ENCODE data around the gene CHGA.

The CHGA gene, protein sequence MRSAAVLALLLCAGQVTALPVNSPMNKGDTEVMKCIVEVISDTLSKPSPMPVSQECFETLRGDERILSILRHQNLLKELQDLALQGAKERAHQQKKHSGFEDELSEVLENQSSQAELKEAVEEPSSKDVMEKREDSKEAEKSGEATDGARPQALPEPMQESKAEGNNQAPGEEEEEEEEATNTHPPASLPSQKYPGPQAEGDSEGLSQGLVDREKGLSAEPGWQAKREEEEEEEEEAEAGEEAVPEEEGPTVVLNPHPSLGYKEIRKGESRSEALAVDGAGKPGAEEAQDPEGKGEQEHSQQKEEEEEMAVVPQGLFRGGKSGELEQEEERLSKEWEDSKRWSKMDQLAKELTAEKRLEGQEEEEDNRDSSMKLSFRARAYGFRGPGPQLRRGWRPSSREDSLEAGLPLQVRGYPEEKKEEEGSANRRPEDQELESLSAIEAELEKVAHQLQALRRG

DNA sequence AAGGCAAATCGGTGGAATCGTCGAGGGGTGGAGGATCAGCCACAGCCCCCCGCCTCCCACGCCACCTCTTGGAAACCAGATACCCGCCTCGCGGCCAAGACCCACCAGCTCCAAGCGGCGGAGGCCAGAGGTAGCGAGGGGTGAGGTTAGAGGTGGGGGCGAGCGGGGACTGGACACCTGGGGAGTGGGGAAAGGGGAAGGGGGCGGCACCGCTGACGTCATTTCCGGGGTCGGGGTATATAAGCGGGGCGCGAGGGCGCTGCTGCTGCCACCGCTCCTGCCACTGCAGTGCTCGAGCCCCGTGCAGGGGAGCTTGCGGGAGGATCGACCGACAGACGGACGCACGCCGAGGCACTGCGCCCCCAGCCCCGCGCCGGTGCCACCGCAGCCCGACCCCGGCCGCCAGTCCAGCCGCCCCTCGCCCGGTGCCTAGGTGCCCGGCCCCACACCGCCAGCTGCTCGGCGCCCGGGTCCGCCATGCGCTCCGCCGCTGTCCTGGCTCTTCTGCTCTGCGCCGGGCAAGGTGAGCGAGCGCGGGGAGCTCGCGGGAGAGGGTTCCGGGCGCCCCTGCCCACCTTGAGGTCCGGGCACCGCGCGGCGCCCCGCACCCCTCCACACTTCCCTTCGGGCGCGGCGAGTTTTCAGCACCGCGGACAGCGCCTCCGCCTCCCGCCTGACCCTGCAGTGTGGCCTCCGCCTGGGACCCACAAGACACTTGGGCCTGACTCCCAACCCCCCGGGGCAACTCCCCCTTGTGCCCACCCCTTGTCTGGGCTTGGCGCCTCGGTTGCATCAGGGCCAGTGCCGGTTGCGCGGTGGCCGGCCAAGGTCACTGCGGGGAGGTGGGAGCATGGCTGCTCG is at the start of gene CHGA:
Gene CHGA (plus strand): TSS at position 268 of the 861 bp plus-strand sequence. CDS start 210 bp downstream, at position 478.
- peak; percentile 37 for DNase-seq (ENCODE audit: low read depth)

DNA sequence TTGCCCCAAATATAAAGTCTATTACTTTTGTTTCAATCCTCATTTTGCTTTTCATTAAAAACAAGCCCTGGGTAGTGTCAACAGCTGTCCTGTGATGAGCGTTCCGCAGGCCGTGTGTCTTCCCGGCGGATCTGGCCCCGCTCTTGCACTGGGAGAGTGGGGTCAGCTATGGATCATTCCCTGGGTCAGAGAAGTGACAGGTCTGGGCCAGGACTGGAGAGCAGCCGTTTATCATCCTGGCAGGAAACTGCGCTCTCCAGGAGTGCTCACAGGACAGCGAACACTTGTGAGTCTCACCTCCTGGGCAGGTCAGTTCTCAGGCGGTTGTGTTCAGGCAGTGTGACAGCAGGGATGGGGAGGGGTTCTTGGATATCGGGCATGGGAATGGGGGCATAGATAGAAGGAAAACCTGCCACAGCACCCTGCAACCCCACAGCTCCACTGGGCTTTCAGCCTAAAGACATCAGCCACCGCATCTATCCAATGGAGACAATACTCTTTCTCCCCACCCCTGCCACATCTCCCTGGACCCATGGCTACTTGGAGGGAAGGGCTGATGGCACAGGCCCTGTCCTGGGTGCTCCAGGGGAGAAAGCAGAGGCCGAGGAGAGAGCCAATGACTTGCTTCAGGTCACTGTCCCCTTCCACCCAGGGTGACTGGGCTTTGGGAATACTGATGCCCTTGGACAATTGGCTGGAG is 47.8 kb upstream of the CHGA start:
- no peak for DNase-seq (ENCODE audit: low read depth)

DNA sequence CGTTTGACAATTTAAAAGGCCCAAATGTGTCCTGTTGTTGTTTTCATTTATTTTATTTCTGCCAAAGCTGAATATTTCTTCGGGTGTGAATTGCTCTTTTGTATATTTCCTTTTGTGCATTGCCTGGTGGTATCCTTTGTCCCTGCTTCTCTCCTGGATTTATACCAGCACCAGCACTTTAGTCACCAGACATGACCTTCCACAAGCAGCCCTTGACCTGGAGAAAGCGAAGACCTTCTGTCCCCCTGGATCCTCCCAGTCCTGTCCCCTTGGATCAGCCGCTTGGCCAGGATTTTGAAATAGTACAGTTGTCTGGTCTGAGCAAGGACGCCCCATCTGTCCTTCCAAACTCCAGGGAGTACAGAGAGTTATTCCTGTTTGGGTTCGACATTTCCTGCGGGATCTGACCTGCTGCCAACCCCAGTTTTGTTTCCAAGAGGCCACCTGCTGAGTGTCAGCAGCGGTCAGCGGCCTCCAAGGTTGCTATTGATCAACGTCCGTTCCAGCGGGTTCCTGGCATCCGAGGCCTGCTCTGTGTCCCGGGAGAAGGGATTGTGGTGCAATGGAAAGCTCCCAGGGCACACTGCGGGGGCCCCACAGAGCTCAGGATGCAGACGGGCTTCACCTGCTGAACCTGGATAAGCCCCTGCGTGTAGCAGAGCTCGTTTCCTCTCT is 45.1 kb upstream of the CHGA start:
- DNase-seq (ENCODE audit: low read depth), result no peak

DNA sequence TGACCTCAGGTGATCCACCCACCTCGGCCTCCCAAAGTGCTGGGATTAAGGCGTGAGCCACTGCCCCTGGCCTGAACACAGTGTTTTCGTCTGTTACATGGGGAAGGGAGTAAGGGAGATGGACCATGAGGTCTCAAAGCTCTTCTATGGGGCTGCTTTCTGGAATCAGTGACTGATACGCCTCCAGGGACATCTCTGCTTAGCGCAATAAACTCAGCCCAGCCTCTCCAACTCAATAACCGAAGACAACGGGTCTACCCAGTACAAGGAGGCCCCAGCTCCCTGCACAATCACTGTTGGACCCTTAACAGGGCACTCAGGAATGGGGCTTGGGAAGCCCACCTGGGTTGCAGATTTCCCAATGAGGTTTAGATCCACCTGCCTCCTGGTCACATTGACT is 42.6 kb upstream of the CHGA start:
- DNase-seq (ENCODE audit: low read depth), result no peak

DNA sequence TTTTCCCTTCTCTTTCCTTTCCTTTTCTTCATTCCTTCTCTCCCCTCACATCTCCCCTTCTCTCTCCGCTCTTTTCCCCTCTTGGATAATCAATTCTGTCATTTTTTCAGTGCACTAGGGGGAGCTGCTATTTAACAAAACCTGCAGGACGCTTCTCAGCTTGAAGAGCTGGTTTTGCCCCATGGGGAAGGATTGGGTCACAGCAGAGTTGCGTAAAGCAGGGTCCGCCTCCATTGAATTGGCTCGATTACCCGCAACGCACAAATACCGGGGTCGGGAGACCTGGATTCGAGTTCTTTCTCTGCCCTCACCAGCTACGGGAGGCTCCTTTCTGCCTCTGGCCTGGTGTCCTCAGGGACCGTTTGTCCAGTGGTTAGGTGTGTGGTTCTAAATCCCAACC is 42.1 kb upstream of the CHGA start:
- DNase-seq (ENCODE audit: low read depth), result no peak

DNA sequence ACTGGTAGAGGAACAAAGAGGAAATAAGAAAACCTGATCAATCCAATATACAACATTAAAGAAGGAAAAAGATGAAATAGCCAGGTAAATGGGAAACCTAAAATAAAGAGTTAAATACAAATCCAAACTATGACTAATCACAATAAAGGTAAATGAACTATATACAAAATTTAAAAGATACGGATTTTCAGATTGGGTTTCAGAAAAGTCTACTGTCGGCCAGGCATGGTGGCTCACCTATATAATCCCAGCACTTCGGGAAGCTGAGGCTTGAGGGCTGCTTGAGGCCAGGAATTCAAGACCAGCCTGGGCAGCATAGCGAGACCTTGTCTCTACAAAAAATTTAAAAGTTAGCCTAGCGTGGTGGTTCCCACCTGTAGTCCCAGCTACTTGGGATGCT is 39.9 kb upstream of the CHGA start:
- DNase-seq (ENCODE audit: low read depth), result no peak

DNA sequence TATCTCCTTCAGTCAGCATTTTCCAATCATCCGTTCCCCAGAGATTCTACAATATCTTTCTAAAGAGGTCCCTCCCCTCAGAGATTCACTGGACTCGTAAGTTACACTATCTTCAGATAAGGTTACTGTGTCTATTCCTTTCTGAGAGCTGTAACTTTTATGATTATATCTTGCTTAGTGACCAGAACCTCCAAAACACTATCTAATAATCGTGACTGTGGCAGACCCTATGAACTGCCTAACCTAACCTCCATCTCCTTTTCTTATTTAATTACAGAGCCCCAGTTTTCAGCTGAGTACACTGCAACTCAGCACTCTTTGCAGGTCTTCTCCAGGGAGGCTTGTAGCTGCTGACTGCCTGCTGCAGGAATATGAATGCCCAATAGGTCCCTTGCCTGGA is 38.5 kb upstream of the CHGA start:
- DNase-seq (ENCODE audit: low read depth), result no peak

DNA sequence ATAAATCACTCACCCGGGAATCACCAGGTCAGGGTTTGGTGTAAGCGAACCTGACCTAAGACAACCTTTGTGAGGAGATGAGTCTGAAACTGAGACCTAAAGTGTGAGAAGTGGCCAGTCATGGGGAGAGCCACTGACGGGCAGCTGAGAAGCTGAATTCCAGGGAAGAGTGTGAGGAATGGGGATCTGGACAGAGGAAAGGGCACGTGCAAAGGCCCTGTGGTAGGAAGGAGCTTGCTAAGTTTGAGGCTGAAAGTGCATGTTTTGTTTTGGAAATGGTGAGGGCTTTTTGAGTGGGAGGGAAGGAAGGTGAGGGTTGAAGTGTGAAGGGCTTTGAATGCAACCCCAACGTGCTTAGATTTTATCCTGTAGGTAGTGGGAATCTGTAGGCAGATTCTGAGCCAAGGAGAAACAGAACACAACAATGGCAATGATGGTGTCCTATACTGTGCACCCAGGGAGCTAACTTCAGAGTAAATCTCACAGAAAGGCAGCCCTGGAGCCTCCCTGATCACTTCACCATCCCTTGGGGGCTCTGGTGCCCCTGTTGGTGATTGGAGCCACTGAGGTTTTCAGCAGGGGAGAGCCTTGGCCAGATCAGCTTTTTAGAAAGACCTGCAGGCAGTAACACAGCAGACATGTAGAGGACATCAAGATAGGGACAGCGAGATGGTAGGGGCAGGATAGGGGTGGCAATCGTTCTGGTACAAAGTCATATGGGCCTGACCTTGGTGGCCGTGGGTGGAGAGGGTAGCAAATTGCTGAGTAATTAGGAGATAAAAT is 37.5 kb upstream of the CHGA start:
- no peak for DNase-seq (ENCODE audit: low read depth)

DNA sequence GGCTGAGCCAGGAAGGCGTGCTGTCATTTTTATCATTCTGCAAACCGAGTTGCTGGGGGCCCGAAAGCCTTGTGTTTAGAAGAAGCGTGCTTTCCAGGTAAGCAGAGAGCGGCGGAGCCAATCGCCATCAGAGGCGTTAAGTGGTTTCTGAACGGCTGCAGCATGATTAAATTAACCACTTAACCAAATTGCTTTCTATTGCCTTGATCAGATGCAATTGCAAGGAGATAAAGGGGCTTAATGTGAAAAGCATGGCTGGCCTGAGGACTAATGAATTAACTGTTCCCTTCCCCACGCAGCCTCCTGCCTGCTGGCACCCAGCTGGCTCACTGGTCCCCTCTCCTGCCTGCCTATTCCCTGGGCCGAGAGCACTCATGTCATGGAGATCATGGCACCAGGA is 36.6 kb upstream of the CHGA start:
- no peak for DNase-seq (ENCODE audit: low read depth)

DNA sequence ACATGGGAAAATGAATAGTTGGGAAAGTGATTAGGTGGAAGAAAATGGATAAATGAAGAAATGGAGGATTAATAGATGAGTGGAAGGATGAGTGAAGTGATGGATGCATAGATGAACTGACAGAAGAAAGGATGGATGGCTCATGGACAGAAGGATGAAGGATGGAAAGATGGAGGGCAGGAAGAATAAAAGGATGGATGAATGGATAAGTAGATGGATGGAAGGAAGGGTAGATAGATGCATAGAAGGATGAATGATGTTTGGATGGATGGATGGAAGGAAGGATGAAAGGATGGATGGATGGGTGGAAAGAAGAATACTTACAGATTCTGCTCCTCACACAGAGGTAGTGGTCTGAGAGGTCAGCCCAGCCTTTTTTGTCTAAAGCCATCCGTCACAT is 35.8 kb upstream of the CHGA start:
- no peak for DNase-seq (ENCODE audit: low read depth)

DNA sequence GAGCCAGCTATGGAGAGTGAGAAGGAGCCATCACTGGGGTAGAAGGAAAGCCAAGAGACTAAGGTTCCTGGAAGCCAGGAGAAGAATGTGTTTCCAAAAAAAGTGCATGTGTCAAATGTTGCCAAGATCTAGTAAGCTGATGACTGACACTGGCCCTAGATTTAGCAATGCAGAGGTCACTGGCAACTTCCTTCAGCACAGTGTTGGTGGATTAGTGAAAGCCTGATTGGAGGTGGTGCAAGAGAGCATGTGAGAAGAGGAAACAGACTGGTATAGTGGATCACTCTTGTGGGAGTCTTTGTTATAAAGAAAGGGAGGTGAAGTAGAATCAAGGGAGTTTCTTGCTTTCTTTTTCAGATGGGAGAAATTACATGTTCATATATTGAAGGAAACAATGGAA is 34.1 kb upstream of the CHGA start:
- DNase-seq (ENCODE audit: low read depth), result no peak

DNA sequence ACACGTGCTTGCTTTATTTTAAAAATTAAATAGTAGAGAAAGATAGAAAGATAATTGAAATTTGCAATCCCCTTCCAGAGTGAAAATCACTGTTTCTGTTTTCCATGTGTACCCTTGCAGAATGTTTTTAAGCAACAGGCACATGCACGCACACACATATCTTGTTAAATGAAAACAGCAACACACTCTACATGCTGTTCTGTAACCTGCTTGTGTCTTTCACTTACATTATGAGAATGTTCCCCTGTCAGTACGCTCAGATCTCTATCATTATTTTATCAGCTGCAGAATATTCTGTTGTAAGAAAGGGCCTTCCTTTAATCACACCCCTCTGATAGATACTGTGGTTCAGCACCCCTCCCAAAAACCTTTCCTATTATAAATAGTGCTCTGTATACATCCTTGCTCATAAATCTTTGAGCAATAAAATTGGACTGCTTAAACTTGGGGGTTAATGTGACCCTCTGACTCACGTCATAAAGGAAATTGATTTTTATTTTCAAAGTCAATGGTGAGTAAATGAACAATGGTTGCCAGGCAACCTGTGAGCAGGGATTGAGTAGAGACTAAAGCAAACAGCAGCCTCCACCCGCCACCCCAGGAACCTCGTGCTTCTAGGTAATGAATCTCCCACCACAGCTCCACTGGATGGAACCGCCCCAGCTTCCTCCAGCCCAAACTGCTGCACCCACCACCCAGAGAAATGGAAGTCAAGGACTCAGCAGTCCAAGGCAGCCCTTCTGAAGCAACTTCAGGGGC is 31.9 kb upstream of the CHGA start:
- DNase-seq (ENCODE audit: low read depth), result no peak

DNA sequence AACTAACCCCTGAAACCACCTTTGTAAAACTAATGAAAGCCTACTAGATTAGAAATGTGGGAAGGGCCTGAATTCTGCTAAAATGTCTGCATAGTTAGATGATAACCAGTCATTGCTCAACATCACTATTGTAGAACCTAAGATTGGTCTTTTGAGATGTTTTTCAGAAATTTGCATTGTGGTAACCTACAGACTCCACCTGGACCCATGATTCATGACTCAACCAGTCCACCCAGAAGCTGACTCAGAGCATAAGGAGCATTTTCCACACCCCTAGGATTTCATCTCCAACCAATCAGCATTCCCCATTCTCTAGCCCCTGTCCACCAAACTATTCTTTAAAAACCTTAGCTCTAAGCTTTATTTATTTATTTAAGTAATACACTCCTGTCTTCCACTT is 30.4 kb upstream of the CHGA start:
- DNase-seq (ENCODE audit: low read depth), result no peak

DNA sequence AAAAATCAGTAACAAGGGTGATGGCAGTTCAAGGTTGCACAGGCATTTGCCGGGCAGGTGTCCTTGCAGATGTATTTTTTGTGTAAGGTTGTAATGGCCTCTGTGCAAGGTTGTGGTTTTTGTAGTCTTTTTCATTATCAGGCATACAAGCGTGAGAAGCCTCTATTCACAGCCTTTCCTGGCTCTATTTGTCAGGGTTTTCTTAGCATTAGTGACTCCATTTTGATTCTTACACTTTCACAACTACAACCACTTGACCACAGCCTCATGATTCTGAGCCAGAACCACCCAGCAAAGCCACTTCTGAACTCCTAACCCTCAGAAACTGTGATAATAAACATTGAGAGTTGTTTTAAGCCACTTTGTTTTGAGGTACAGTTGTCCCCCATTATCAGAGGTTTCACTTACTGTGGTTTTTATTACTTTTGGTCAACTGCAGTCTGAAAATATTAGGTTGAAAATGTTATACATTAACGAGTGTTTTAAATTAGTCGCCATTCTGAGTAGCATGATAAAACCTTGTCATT is 27.5 kb upstream of the CHGA start:
- no peak for DNase-seq (ENCODE audit: low read depth)

DNA sequence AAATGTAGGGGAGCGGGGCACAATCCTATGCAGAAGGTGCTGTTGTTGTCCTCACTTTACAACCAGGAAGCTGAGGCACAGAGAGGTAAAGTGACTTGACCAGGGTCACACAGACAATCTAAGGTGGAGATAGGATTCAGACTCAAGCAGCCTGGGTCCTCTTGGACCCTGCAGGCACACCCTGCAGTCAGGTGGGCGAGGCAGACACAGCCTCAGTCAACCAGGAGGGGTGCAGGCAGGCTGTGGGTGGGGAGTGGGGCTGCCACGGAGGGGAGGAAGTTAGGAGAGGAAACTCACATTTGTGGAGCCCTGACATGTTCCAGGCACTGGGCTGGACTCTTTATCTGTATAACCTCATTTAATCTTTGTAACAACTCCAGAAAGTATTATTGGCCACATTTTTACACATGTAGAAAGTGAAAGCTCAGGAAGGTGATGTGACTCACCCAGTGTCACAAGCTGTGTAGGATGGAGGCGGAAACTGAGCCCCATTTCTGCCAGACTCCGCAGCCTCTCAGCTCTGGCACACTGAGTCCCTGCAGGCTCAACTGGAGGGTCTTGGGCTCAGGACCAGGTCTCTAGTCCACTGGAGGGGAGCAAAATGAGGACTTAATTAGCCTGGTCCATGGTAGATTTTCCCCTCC is 24.9 kb upstream of the CHGA start:
- DNase-seq (ENCODE audit: low read depth), result peak; percentile 23

DNA sequence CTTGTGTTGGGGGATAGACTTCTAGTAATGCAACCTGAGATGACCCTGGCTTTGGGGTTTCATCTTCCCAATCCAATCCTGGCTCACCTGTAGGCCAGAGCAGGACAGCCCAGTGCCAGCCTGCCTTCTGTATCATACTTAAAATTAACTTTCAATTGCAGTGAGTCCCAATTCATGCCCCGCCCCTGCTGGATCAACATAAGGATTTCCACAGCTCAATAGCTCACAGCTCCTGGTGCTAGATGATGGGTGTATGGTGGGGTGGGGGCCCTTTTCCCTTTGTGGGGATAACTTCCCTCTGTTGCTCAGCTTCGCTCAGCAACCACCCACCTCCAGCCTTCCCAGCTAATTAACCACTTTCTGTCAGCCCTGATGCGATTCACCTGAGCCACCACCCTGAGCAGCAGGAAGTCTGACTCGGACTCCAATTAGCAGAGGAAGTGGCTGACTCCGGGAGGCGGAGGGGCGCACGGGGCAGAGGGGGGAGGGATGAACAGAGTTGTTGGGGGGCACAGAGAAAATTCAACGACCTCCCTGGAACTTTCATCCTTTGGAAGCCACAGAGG is 24.3 kb upstream of the CHGA start:
- no peak for DNase-seq (ENCODE audit: low read depth)

DNA sequence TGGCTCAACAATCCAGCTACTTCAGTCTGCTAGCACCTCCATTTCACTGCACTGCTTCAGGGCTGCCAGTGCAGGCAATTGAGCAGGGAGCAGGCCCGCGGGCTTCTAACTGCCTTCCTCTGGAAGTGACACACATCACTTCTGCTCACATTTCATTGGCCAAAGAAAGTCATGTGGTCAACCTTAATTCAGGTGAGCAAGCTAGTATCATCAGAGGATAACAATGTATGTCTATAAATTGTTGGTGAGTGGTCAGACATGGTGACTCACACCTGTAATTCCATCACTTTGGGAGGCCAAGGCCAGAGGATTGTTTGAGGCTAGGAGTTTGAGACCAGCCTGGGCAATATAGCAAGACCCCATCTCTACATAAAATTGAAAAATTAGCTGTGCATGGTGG is 22.3 kb upstream of the CHGA start:
- DNase-seq (ENCODE audit: low read depth), result no peak

DNA sequence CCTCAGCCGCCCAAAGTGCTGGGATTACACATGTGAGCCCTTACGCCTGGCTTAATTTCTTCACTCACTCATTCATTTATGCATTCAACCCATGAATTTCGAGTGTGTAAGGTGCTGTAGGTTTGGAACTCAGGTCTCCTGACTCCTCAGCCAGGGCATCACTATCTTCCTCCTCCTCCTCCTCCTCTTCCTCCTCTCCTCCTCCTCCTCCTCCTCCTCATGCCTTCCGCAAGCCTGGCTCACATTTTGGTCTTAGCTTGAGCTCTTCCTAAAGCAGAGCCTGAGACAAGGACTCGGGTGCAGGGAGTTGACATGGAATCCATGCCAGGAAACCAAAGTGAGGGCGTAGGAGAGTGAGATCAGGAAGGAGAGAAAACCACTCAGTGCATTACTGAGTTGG is 20.8 kb upstream of the CHGA start:
- no peak for DNase-seq (ENCODE audit: low read depth)

DNA sequence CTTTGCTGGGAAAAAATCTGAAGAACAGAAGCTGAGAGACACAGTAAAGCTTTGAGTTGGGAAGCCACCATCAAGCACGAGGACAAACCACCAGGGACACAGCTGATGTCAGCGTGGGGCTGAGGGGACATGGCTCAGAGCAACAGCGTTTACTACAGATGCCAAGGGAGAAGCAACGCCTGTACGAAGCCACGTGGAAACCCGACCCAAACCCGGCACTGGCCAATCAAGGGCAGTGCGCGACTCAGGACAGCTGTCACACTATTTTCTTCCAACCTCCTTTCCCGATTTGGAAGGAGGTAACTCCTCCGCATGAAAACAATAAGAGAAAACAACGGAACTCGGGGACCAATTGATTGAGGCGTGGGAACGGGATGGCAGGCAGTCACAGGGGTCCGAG is 20.2 kb upstream of the CHGA start:
- DNase-seq (ENCODE audit: low read depth), result no peak
